ENCODE measurements around the gene SLC26A9.
"Not testable (repeated sequence)": the region's sequence is repeated elsewhere in the genome, so short reads cannot be mapped to it uniquely, and the experiment has no call there.

Gene SLC26A9

DNA sequence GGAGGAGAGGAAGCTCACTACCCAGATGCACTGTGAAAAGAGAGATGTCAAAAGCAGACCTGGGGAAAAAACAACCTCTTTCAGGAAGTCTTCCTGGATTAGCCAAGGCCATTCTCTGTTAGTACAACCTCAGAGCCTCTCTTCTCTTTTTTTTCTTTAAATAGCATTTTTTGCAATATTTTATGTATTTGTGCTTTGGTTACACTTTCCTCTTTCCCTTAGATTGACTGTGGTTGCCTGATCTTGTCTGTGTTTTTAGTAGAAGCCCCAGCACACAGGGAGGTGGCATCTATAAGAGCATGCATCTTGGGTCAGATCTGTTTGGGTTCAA lies 18.8 kb downstream of the SLC26A9 start:
- no peak for DNase-seq (ENCODE audit: low read depth in 3 of 3)

DNA sequence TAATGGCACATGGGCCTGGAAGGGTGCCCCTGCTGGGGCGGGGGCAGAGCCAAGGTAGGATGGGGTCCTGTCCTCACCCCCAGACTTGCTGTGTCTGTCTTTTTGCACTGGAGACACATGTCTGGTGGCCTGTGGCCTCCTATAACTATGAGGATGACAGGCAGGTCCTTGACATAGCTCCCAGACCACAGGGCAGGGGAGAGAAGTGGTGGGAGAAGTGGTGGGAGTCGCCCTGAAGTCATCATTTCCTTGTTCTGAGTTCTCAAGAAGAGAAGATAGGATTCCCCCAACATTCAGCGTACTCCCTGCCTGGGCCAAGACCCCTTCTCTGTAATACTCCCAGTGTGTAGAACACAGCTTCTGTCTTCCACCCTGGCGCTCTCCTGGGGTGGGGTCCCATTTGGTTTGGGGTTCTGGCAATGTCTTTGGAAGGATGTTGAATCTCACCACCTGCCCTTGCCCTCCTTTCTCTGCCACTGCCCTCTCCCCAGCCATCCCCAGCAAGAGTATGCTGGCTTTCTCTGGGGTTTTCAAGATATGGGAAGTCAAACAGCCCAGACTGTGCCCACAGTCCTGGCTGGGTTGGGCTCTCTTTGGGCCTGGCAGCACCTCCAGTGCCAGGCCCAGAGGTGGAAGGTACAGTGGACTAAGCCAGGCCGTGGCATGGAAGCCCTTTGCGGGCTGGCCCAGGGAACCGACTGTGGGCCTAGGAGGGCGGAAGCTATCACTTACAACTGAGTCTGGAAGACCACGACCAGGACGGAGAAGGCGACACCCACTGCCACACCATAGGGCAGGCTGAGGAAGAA lies 19.4 kb downstream of the SLC26A9 start:
- DNase-seq (ENCODE audit: low read depth in 3 of 3): no peak

DNA sequence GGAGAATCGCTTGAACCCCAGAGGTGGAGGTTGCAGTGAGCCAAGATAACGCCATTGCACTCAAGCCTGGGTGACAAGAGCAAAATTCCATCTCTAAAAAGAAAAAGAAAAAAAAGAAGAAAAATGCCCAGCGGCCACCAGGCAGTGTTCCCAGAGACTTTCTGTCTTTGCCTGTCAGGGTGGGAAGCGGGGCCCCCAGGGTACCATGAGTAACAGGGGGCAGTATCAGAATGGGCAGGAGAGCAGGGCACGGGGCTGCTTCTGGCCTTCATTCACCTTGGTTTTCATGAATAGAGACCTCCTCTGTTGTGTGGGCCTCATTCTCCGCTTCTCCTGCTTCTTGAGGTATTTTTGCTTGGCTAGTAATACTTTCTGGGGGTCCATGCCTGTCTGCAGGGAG lies 20.4 kb downstream of the SLC26A9 start:
- no peak for DNase-seq (ENCODE audit: low read depth in 3 of 3)

DNA sequence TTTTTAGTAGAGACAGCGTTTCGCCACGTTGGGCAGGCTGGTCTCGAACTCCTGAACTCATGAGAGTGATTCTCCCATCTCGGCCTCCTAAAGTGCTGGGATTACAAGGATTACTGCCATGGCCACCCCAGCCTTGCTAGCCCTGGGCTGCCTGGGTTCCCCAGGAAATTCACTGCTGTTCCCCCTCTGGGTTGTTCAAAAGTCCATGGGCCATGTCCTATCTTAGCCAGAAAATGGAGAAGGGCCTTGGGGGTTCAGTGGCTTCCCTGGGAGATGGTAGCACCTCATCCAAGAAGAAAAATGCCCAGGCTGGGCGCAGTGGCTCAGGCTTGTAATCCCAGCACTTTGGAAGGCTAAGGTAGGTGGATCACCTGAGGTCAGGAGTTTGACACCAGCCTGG lies 20.9 kb downstream of the SLC26A9 start:
- no peak for DNase-seq (ENCODE audit: low read depth in 3 of 3)

DNA sequence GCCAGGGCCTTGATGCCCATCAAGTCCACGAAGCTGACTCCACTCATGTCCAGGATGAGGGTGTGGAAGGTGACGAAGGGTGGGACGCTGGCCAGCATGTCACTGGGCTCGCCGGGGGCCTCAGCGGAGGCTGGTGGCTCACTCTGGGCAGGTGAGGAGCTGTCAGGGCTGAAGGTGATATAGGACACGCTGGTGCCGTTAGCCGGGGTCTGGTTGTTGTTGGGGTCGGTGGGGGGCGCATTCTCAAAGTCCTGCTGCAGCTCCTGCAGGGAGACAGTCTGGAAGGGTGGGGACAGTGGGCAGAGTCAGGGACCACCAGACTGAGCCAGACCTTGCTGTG lies 21.7 kb downstream of the SLC26A9 start:
- no peak for DNase-seq (ENCODE audit: low read depth in 3 of 3)

DNA sequence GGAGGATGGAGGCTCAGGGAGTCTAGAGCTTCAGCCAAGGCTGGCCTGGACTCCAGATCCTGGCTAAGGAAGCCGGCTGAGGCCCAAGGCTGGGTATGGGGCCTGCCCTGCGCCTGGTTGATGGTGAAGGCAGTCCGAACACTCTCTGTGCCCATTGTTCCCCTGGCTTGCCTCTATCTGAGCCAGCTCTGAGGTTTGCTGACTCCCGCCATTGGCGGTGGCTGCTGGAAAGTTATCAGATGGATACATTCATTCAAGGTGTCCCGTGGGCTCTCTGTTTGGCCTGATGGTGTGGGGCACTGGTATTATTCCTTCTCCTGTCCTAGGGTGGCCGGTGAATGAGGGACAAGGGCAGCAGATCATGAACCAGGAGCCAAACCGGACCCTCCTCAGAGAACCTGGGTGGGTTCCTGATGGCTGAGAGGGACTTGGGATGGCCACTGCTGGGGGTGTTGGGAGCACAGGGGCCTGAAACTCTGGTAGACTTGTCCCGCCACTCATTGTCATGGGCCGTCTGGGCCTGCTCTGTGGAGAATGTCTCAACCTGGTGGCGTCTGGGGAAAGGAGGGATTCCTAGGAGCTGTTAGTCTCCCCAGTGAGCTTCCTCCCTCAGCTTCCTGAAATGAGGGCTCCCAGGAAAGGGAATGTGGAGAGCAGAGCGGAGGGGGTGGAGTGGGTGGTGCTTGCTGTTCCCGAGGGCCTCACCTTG lies 22.2 kb downstream of the SLC26A9 start:
- no peak for DNase-seq (ENCODE audit: low read depth in 3 of 3)

DNA sequence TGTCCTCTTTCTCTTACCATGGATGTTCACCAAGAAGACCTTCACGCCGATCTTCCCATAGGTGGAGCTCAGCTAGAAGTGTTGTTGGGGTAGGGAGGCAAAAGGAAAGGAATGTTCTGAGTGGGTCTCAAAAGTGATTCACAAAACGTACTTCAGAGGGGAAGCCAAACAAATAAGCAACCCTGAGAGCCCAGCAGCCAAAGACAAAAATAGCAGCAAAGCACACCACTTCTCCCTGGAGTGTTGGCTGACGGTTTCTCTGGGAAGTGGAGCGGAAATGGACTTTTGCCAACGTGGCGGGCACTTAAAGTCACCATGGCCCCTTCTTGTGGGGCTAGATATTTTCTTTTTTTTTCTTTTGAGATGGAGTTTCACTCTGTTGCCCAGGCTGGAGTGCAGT lies 23.1 kb downstream of the SLC26A9 start:
- DNase-seq (ENCODE audit: low read depth in 3 of 3): no peak

DNA sequence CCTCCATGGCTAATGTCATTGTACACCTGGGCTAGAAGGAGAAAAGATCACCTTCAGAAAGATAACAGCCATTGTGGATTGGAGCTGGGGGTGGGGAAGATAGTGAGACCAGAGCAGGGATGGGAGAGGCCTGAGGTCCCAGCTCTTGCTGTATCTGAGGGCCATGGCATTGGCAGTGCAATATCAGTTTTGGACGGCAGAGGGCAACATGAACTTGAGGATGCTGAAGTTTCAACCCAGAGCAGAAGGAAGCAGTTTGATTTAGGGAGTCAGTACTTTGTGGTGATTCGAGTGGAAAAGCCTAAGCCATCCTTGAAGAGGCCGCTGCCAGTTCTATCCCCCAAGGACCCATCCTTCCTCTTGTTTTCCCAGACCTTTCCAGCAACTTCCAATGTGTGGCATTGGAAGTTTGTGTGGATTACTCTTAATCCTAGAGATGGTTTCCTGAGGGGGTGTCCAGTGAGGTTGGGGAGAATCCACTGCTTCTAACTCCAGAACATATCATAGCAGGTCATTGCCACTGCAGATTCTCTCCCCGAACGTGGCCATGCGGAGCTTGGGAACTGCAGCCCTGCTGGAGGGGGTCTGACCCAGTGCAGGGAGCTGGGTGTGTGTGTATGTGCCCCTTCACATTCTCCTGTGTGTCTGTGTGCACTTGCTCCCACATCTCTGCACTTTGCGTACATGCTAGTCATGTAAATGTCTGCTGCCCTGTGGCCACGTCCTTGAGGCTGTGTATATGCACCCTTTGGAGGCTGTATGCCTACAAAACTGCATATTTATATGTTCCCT lies 24.1 kb downstream of the SLC26A9 start:
- DNase-seq (ENCODE audit: low read depth in 3 of 3): peak; percentile 43 to 75 (median 44)

DNA sequence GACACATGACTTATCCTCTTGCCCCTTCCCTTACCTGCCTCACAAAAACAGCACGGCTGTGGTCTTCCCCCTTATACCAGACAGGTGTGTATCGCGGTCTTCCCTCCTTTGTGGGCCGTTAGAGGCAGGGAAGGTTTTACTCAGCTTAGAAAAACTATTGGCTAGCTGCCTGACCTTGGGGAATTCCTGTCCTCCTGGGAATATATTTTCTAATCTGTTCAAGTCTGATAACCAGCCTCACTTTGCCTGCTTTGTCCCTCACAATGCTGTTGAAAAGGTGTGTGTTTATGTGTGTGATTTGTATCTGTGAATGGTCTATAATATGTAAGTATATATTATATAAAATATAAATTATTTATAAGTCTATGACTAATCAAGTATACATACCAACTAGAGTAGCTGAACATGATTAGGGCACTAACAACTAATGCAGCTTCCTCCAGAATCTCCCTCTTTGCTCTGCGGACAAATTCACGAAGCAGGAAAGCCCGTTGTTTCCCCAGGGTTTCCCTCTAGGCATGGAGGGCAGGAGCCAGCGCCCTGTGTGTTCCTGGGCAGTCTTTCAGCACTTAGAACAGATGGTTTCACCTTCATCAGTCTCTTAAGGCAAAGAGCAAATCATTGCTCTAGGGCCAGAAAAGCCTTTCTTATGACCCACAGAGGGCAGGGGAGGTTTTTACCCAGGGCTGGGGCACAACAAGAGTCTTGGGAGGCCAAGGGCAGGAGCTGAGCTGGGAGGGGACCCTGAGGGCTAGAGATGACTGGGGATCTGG lies 25.6 kb downstream of the SLC26A9 start:
- no peak for DNase-seq (ENCODE audit: low read depth in 3 of 3)

DNA sequence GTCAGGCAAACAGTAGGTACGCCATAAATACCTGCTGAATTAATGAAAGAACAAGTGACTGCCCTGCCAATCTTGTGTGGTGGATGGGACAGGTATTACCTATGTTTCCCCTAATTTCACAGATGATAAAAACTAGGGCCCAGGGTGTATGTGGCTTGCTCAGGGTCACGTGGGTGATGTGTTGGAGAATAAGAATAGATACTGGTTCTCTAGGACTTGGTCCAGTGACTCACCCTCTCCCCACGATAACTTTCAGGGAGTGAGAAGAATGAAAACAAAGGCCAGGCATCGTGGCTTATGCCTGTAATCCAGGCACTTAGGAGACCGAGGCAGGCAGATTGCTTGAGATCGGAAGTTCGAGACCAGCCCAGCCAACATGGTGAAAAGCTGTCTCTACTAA lies 26.7 kb downstream of the SLC26A9 start:
- no peak for DNase-seq (ENCODE audit: low read depth in 3 of 3)

DNA sequence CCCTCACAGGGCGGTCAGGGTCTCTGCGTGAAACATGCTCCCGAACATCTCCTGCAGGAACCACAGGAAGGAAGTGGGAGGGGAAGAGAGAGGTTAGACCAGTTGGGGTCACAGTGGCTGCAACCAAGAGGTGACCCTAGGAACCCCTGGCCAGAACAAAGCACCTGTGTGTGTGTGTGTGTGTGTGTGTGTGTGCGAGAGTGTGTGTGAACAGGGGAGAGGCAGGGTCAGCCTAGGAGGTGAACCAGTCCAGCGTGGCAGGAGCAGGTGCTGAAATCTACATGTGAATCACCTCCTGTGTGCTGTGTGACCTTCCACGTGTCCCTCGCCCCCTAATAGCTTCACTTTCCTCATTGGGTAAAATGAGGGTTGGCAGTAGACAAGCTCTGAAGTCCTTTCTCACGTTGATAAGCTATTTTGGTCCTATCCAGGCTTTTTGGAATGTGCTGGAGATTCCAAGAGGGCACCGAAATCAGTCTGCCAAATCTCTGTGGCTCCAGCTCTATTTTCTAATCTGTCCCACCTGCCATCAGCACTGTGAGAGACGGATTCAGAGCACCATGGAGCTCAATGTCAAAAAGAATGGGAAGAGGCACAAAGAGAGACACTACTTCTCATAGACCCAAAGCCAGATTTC lies 27.8 kb downstream of the SLC26A9 start:
- no peak for DNase-seq (ENCODE audit: low read depth in 3 of 3)

DNA sequence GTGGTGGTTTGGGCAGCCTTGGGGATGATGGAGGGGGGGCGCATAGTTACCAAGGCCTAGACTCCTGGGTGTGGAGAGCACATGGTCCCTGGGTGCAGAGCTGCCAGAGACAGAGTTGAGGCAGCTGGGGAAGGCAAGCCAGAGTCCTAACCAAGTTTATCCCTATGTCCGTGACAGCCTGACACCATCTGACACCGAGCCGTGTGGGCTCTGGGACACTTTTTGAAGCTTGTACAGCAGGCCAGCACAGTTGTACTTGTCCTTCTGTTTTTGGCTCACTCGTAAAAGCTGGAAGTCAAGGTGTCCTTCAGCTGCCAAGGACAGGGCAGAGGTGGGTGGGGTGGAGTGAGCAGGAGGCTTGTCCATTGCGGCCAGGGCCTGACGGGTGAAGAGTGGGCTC lies 28.5 kb downstream of the SLC26A9 start:
- DNase-seq (ENCODE audit: low read depth in 3 of 3): no peak

DNA sequence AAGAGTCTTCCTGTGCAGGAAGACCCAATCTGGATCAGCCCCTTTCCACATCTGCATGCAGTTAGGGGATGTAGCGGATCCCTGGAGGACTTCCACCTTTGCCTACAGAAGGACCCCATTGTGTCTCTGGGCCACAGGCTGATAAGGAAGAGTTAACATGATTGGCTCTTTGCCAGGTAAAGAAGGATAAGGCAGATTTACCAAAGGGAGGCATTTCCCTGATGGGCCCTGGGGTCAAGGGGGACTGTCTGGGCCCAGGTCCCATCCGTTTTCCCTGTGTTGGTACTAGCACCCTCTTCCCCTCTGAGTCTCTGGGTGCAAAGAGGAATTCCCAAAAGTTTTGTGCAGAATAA lies 29.1 kb downstream of the SLC26A9 start:
- no peak for DNase-seq (ENCODE audit: low read depth in 3 of 3)

DNA sequence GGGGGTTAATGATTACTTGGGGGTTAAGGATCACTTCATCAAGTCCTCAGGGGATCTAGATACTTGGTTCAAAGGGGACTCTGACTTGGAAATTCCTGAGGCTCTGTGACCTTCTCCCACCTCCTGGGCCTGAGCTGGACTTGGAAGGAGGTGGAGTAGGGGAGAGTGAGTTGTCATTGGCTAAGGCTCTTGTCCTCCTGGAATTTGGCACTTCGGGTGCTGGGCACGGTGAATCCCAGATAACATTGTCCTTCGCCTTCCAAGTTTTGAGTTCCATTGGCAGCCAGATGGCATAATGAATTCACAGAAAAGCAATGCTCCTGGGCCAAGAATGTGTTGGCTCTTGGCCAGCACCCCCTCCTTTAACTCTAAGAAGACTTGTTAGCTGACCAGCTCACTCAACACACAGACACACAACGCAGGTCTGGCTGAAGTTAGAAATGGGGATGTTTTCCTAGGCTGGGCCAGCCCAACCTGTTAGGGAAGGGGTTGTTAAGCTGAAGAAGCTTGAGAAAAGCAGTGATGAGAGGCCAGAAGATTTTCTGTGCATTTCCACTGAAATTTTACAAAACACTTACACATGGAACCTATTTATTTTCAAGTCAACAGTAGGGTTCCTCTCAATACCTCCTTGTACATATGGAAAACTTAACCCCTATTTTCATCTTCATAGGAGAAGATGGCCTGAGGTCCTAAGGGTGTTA lies 29.7 kb downstream of the SLC26A9 start:
- DNase-seq (ENCODE audit: low read depth in 3 of 3): no peak

DNA sequence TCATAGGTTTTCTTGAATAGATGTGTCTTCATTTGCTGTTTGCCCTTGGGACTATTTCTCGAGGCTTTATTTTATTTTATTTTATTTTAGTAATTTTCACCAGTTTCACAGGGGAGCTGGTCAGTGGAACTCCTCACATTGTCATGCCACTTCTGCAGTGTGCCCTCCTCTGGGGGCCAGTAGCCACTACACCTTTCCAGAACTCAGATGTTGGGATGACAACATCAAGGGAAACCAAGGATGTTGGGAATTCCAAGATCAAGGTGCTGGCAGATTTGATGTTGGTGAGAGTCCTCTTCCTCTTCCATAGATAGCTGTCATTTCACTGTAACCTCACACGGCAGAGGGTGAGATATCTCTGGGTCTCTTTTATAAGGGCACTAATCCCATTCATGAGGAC lies 35.5 kb downstream of the SLC26A9 start:
- no peak for DNase-seq (ENCODE audit: low read depth in 3 of 3)

DNA sequence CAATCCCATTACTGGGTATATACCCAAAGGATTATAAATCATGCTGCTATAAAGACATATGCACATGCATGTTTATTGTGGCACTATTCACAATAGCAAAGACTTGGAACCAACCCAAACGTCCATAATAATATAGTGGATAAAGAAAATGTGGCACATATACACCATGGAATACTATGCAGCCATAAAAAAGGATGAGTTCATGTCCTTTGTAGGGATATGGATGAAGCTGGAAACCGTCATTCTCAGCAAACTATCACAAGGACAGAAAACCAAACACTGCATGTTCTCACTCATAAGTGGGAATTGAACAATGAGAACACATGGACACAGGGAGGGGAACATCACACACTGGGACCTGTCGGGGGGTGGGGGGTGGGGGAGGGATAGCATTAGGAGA lies 38.2 kb downstream of the SLC26A9 start:
- DNase-seq (ENCODE audit: low read depth in 3 of 3): not testable (repeated sequence)

DNA sequence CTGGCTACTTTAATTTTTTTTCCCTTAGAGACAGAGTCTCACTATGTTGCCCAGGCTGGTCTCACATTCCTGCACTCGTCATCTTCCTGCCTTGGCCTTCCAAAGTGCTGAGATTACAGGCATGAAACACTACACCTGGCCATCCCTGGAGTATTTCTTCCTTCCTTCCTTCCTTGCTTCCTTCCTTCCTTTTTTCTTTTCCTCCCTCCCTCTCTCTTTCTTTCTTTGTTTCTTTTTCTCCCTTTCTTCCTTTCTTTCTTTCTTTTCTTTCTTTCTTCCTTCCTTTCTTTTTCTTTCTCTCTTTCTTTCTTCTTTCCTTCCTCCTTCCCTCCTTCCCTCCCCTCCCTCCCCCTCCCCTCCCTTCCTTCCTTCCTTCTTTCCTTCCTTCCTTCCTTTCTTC lies 46.9 kb downstream of the SLC26A9 start:
- no peak for DNase-seq (ENCODE audit: low read depth in 3 of 3)

DNA sequence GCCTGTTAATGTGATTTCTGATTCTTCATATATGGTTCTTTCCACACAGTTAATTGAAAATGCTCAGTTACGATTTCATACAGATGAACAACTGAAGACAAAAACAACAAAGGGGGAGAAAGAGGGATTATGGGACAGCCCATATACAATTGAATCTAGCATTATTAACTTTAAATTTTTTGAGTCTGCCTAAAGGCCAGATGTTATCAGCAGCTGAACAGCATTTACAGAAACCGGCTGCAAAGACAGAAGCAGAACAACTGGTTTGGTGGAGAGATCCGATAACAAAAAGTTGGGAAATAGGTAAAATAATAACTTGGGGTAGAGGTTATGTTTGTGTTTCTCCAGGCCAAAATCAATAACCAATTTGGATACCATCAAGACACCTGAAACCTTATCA lies 49.1 kb downstream of the SLC26A9 start:
- not testable (repeated sequence) for DNase-seq (ENCODE audit: low read depth in 3 of 3)

DNA sequence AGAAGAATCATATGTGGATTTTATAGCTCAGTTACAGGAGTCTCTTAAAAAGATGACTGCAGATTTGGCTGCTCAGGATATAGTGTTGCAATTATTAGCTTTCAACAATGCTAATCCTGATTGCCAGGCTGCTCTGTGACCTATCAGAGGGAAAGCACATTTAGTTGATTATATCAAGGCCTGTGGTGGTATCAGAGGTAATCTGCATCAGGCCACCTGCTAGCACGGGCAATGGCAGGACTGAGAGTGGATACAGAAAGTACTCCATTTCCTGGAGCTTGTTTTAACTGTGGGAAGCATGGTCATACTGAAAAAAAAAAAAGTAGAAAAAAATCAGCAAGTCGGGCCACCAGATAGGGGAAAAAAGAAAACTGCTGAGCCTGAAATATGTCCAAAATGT lies 51.1 kb downstream of the SLC26A9 start:
- DNase-seq (ENCODE audit: low read depth in 3 of 3): not testable (repeated sequence)

DNA sequence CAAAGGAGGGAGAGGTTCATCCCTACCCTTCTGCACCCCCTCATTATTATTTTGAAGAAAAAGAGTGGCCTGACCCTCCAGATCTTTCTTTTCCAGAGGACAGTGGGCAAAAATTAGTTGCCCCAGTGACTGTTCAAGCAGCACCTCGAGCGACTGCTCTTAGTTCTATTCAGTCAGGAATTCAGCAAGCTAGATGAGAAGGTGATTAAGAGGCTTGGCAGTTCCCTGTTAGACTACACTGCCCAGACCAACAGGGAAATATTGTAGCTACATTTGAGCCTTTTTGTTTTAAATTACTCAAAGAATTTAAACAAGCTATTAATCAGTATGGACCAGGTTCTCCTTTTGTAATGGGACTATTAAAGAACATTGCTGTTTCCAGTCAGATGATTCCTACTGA lies 51.8 kb downstream of the SLC26A9 start:
- not testable (repeated sequence) for DNase-seq (ENCODE audit: low read depth in 3 of 3)

DNA sequence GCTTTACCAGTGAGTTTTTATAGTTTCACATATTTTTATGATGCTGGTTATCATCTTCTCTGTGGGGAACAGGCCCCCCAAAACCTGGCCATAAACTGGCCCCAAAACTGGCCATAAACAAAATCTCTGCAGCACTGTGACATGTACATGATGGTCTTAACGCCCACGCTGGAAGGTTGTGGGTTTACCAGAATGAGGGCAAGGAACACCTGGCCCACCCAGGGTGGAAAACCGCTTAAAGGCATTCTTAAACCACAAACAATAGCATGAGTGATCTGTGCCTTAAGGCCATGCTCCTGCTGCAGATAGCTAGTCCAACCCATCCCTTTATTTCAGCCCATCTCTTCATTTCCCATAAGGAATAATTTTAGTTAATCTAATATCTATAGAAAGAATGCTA lies 52.6 kb downstream of the SLC26A9 start:
- DNase-seq (ENCODE audit: low read depth in 3 of 3): not testable (repeated sequence)
